Hepatocyte (in vitro differentiated cells): ENCODE measurements around the gene NCOR1. TPM values are rescaled to one million over a fixed set of nuclear protein-coding genes. Genes with fewer than 3 reads are reported as not detected.
"Not testable (repeated sequence)": the region's sequence is repeated elsewhere in the genome, so short reads cannot be mapped to it uniquely, and the experiment has no call there.

Experiments
- DNase-seq: peaks from one replicate; pipeline ENCODE4 v3.0.0-alpha.2; 2016; ENCODE audit warnings: low spot score
- H2AFZ ChIP-seq: fragments of 200-600 bp; sonication (generic); 2 replicates; pipeline ENCODE4 v1.6.0; 2016; ENCODE audit warnings: antibody characterized with exemption, mild to moderate bottlenecking
- H3K27ac ChIP-seq: fragments of 200-600 bp; sonication (generic); 2 replicates; pipeline ENCODE4 v1.5.1; 2016; ENCODE audit warnings: mild to moderate bottlenecking
- H3K27me3 ChIP-seq: fragments of 200-600 bp; sonication (generic); 2 replicates; pipeline ENCODE4 v1.6.1; 2016
- H3K36me3 ChIP-seq: fragments of 200-600 bp; sonication (generic); replicated peaks from 2 replicates; pipeline ENCODE4 v1.5.1; 2016; ENCODE audit warnings: low read depth; ENCODE audit not compliant: insufficient read depth
- H3K4me1 ChIP-seq: fragments of 200-600 bp; sonication (generic); 2 replicates; pipeline ENCODE4 v1.5.1; 2016; ENCODE audit warnings: mild to moderate bottlenecking, moderate library complexity; ENCODE audit not compliant: insufficient read depth
- H3K4me2 ChIP-seq: fragments of 200-600 bp; sonication (generic); 2 replicates; pipeline ENCODE4 v1.6.0; 2016
- H3K4me3 ChIP-seq: fragments of 200-600 bp; sonication (generic); 2 replicates; pipeline ENCODE4 v1.5.1; 2016; ENCODE audit warnings: mild to moderate bottlenecking
- H3K79me2 ChIP-seq: fragments of 200-600 bp; sonication (generic); 2 replicates; pipeline ENCODE4 v1.6.0; 2017; ENCODE audit warnings: mild to moderate bottlenecking
- H3K9me2 ChIP-seq: fragments of 200-600 bp; sonication (generic); replicated peaks from 2 replicates; pipeline ENCODE4 v1.6.0; 2017; ENCODE audit warnings: mild to moderate bottlenecking; ENCODE audit not compliant: insufficient read depth
- H3K9me3 ChIP-seq: fragments of 200-600 bp; sonication (generic); 2 replicates; pipeline ENCODE4 v1.5.1; 2016; ENCODE audit warnings: low read depth, mild to moderate bottlenecking
- H4K20me1 ChIP-seq: fragments of 200-600 bp; sonication (generic); 2 replicates; pipeline ENCODE4 v1.6.0; 2016; ENCODE audit warnings: mild to moderate bottlenecking; ENCODE audit not compliant: insufficient read depth, poor library complexity, severe bottlenecking
- CTCF ChIP-seq: fragments of 200-600 bp; sonication (generic); IDR thresholded peaks from 2 replicates; pipeline ENCODE4 v1.5.1; 2016; ENCODE audit warnings: antibody characterized with exemption, mild to moderate bottlenecking; ENCODE audit not compliant: poor library complexity
- EZH2 ChIP-seq: fragments of 200-600 bp; sonication (generic); IDR thresholded peaks from 2 replicates; pipeline ENCODE4 v1.6.1; 2016; ENCODE audit warnings: antibody characterized with exemption, mild to moderate bottlenecking, borderline replicate concordance
- EZH2phosphoT487 ChIP-seq: fragments of 200-600 bp; sonication (generic); IDR thresholded peaks from one replicate; pipeline ENCODE4 v1.6.1; 2018; ENCODE audit warnings: antibody characterized with exemption, mild to moderate bottlenecking, low read depth, moderate library complexity; ENCODE audit not compliant: unreplicated experiment, severe bottlenecking
- WGBS: methylation state at CpG from one replicate; pipeline ENCODE4 v1.1.6; 2016; ENCODE audit warnings: low lambda C conversion rate; ENCODE audit errors: missing lambda C conversion rate; 5-methylcytosine and 5-hydroxymethylcytosine counted together
- polyA plus RNA-seq: library from polyadenylated mRNA; unstranded; fragments of >200 nt; fragmentation: Nextera tagmentation; extraction: Ambion mirVana; gene quantifications from 2 replicates; pipeline ENCODE4 v1.2.1, GENCODE V29; 2016
- total RNA-seq: library from RNA; depleted of rRNA; stranded (reverse); fragments of >200 nt; gene quantifications from 2 replicates; pipeline ENCODE4 v1.2.3, GENCODE V29; 2014

The NCOR1 gene
- total and polyA plus RNA-seq, 2 experiments from 2014 or later: 73.7 to 117 TPM

- Histone ChIP-seq H3K79me2 (peaks cover 19% of the 10 kb centered on the region), H3K4me1 (no peaks in the 10 kb centered on the region), H3K4me2 (no peak overlapping the region), H3K27me3 (no peaks in the 10 kb centered on the region), H2AFZ (no peak overlapping the region), H4K20me1 (no peaks in the 10 kb centered on the region), H3K4me3 (no peak overlapping the region), H3K9me3 (no peaks in the 10 kb centered on the region), H3K36me3 (no peaks in the 10 kb centered on the region), H3K27ac (no peak overlapping the region), H3K9me2 (no peaks in the 10 kb centered on the region)
- 98% methylated on average over 3 of the region's 3 CpGs for WGBS
- DNase-seq: no peak
- TF ChIP-seq EZH2phosphoT487: no peak
- TF ChIP-seq EZH2: no peak
- no peak for TF ChIP-seq CTCF
Measured at GRCh38 chr17:16239931-16240330, 24.6 kb upstream of the NCOR1 start.

- Histone ChIP-seq H2AFZ (no peak overlapping the region), H3K9me2 (no peaks in the 10 kb centered on the region), H3K27ac (peak overlapping the region; percentile 12), H3K36me3 (no peaks in the 10 kb centered on the region), H3K4me3 (no peak overlapping the region), H4K20me1 (no peaks in the 10 kb centered on the region), H3K79me2 (peaks cover 30% of the 10 kb centered on the region), H3K4me2 (no peak overlapping the region), H3K27me3 (no peaks in the 10 kb centered on the region), H3K4me1 (no peaks in the 10 kb centered on the region), H3K9me3 (no peaks in the 10 kb centered on the region)
- 73% methylated on average over 1 of the region's 1 CpG for WGBS
- DNase-seq: peak; percentile 16
- TF ChIP-seq EZH2 (no peak), EZH2phosphoT487 (no peak), CTCF (no peak)
Measured at GRCh38 chr17:16232391-16232790, 17.1 kb upstream of the NCOR1 start.

- not testable (repeated sequence) for H2AFZ ChIP-seq, H3K9me3 ChIP-seq, H3K4me1 ChIP-seq, H3K4me2 ChIP-seq, H3K27me3 ChIP-seq, H3K4me3 ChIP-seq, H4K20me1 ChIP-seq, H3K9me2 ChIP-seq, H3K36me3 ChIP-seq, DNase-seq, H3K27ac ChIP-seq
- WGBS: 97% methylated on average over 8 of the region's 8 CpGs
- peaks cover 45% of the 10 kb centered on the region for H3K79me2 ChIP-seq
Measured at GRCh38 chr17:16229912-16230561, 14.7 kb upstream of the NCOR1 start.

GRCh38 chr17:16222406-16222805, 7.1 kb upstream of the NCOR1 start:
- Histone ChIP-seq H3K27me3 (no peaks in the 10 kb centered on the region), H4K20me1 (peaks cover 3% of the 10 kb centered on the region), H3K79me2 (peaks cover 78% of the 10 kb centered on the region), H3K9me3 (no peaks in the 10 kb centered on the region), H3K36me3 (no peaks in the 10 kb centered on the region), H2AFZ (no peak overlapping the region), H3K9me2 (no peaks in the 10 kb centered on the region), H3K4me1 (peaks cover 8% of the 10 kb centered on the region), H3K4me2 (no peak overlapping the region), H3K4me3 (no peak overlapping the region), H3K27ac (no peak overlapping the region)
- WGBS: 99% methylated on average over 3 of the region's 3 CpGs
- no peak for TF ChIP-seq EZH2phosphoT487
- TF ChIP-seq EZH2: no peak
- TF ChIP-seq CTCF: no peak
- no peak for DNase-seq
